Fibroblast of villous mesenchyme (primary cell): ENCODE results near the gene DCTN2. TPM values are rescaled to one million over a fixed set of nuclear protein-coding genes. Genes with fewer than 3 reads are reported as not detected.

Experiments
- DNase-seq: peaks from one replicate; pipeline ENCODE4 v3.0.0-alpha.2; 2010; ENCODE audit warnings: low read depth
- H3K4me3 ChIP-seq: 2 replicates; pipeline ENCODE4 v1.5.1; 2011; ENCODE audit warnings: low read depth, mild to moderate bottlenecking, low read length
- total RNA-seq: library from RNA; depleted of rRNA; stranded (reverse); fragments of >200 nt; gene quantifications from 2 replicates; pipeline ENCODE4 v1.2.3, GENCODE V29; 2012
- TF ChIP-seq, protein P1 (sequence below): IDR thresholded peaks from 2 replicates; pipeline ENCODE4 v1.5.1; 2012; ENCODE audit warnings: low read depth, mild to moderate bottlenecking, low read length; ENCODE audit not compliant: insufficient read depth

Gene DCTN2
- total RNA-seq, 1 donor = 111 TPM

DNA sequence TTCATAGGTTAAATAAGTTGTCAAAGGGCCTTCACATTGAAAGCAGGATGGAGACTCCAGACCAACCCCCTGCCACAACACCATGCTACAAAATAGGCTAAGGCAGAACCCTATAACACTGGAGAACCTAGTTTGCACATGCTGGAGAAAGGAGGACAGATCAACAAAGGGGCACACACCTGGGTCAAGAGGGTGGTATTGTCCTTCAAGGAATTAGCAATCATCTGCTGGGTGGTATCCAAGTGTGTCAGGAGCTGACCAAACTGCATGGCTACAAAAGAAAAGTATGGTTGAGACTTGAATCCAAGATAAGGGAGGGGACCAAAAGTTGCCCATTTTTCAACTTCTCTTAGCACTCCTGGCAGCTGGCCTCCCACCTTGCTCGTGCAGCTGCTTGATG, 15.2 kb downstream of the DCTN2 start:
- DNase-seq = no peak
- TF ChIP-seq, protein P1, sequence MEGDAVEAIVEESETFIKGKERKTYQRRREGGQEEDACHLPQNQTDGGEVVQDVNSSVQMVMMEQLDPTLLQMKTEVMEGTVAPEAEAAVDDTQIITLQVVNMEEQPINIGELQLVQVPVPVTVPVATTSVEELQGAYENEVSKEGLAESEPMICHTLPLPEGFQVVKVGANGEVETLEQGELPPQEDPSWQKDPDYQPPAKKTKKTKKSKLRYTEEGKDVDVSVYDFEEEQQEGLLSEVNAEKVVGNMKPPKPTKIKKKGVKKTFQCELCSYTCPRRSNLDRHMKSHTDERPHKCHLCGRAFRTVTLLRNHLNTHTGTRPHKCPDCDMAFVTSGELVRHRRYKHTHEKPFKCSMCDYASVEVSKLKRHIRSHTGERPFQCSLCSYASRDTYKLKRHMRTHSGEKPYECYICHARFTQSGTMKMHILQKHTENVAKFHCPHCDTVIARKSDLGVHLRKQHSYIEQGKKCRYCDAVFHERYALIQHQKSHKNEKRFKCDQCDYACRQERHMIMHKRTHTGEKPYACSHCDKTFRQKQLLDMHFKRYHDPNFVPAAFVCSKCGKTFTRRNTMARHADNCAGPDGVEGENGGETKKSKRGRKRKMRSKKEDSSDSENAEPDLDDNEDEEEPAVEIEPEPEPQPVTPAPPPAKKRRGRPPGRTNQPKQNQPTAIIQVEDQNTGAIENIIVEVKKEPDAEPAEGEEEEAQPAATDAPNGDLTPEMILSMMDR = no peak
- no peak overlapping the region for H3K4me3 ChIP-seq

DNA sequence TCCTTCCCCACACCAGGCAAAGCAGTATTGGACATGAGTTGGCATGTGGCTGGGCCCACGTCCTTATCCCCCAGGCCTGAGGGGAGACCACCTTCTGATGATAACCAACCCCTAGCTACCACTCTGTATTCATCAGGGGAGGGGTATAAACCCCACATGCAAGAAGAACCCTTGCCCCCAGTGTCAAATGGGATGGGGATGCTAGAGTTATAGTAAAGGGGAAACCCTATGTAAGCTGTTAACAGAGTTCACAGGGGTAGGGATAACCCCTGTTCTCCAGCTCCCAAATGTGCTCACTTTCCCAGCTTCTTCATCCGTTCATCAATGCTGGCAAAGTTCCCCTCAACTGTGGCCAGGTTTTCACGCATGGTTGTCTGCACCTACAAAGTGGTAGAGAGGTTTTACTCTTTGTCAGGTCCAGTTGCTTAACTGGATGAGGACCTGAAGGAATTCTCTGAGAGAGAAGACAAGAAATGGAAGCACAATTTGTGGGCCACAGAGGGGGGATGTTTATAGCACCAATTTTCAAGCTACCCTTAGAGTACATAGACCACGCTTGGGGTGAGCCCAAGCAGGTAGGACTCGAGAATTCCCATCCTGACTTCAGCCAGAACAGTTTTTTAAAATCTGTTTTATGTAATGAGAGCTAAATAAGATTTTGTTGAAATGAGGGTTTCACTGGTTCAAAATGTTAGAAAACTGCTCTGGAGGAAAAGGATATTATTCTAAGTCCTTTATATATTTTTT, 16.4 kb downstream of the DCTN2 start:
- TF ChIP-seq, protein P1 = no peak
- DNase-seq = no peak
- no peak overlapping the region for H3K4me3 ChIP-seq

DNA sequence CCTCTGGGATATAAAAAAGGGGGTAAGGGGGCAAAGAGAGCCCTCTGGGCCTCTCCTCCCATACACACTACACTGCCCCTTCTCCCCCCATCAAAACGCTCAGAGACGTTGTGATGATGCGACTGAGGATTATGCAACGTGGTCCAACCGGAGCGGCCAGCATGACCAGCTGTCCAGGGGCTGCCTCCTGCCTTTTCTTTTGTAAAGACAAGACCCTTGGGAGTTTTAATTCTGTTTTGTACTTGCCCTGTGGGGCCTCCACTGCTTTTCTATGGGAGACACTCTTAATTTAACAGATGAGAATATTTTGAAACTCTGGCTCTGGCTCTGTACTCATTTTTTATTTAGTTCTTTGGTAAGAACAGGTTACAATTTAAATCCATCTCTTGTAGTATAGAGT, 17.2 kb downstream of the DCTN2 start:
- no peak overlapping the region for H3K4me3 ChIP-seq
- TF ChIP-seq, protein P1 = no peak
- DNase-seq = no peak

DNA sequence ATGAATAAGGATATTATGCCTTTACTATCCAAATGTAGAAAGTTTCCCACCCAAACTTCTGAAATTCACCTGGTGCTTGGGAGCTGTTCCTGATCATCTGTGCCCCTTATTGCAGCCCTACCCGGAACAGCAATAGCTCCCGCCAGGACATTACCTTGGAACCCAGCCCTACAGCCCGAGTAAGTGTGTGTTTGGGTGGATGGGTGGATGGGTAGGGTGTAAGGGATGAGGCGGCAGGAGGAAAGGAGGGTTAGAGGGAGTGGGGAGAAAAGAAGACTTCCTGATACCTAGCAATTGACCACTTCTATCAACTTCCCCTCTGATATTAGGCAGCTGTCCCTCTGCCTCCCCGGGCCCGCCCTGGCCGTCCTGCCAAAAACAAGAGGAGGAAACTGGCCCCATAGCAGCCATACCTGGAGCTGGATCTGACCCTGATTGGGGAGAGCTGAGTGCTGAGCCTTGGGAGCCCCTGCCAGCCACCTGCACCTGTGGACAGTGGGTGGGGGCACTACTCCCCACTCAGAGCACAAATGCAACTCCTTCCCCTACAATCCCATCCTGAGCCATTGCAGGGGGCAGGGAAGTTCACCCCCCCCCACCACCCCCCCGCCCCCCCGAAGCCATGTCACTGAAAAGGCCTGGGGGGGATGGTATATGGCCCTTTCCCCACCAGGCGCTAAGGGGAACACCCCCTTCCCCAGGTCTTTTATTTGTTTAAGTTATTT, 18.0 kb downstream of the DCTN2 start:
- no peak overlapping the region for H3K4me3 ChIP-seq
- no peak for DNase-seq
- TF ChIP-seq, protein P1 = no peak

DNA sequence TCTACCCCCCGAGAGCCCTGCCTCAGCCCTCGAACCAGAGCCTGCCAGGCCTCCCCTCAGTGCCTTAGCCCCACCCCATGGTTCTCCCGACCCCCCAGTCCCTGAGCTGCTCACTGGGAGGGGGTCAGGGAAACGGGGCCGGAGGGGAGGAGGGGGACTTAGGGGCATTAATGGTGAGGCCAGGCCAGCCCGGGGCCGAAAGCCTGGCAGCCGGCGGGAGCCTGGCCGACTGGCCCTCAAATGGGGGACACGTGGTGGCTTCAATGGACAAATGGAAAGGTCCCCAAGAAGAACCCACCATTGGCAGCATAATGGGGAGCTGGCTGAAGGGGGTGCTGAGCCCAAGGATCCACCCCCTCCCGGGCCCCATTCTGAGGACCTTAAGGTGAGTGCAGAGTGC, 18.8 kb downstream of the DCTN2 start:
- DNase-seq = no peak
- TF ChIP-seq, protein P1 = no peak

DNA sequence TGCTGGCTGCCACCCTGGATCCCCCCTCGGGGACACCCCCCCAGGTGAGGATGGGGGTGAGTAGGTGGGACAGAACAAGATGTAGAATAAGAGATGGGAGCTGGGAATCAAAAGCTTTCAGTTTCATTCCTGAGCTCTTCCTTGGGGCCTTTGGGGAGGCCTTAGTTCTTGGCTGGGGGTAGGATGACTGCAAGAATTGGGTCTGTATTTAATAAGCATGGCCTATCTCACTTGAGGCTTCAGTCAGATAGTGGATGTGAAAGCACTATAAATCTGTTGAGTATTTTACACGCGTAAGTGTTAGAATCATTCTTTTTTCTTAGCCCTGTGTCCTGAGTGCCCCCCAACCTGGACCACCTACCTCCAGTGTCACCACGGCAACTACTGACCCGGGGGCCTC, 19.8 kb downstream of the DCTN2 start:
- no peak for DNase-seq
- TF ChIP-seq, protein P1 = no peak
- H3K4me3 ChIP-seq = no peak overlapping the region

More for the DNA sequence above, 18.8 kb downstream of the DCTN2 start:
- no peak overlapping the region for H3K4me3 ChIP-seq
